ENCODE results near the gene SLIT1.
A peak's percentile ranks its signal among the peaks of the same experiment; 100 is the strongest.

Gene SLIT1

GRCh38 chr10:97028832-97029178 is 157.0 kb downstream of the SLIT1 start:
- Histone ChIP-seq H3K36me3 (no peaks in the 10 kb centered on the region), H3K27ac (no peak overlapping the region), H3K9me3 (no peaks in the 10 kb centered on the region), H3K27me3 (no peaks in the 10 kb centered on the region), H3K4me1 (ENCODE audit: control insufficient read depth in 1 of 2, insufficient read depth in 1 of 2, low read depth in 1 of 2, low read length in 1 of 2) (no peaks in the 10 kb centered on the region), H3K4me3 (ENCODE audit: low read depth in 1 of 2, low read length in 1 of 2) (no peak overlapping the region)
- TF ChIP-seq CTCF (IDR thresholded peaks at IDR 0.05): no peak

- Histone ChIP-seq H3K4me1 (ENCODE audit: control insufficient read depth in 1 of 2, insufficient read depth in 1 of 2, low read depth in 1 of 2, low read length in 1 of 2) (no peaks in the 10 kb centered on the region), H3K27me3 (no peaks in the 10 kb centered on the region), H3K27ac (no peak overlapping the region), H3K9me3 (no peaks in the 10 kb centered on the region), H3K4me3 (ENCODE audit: low read depth in 1 of 2, low read length in 1 of 2) (no peak overlapping the region), H3K36me3 (no peaks in the 10 kb centered on the region)
- TF ChIP-seq CTCF (IDR thresholded peaks at IDR 0.05): no peak
These were observed 157.5 kb downstream of the SLIT1 start for GRCh38 chr10:97028126-97028831.

GRCh38 chr10:97025613-97026242 is 160.0 kb downstream of the SLIT1 start:
- Histone ChIP-seq H3K4me1 (ENCODE audit: control insufficient read depth in 1 of 2, insufficient read depth in 1 of 2, low read depth in 1 of 2, low read length in 1 of 2) (no peaks in the 10 kb centered on the region), H3K27me3 (no peaks in the 10 kb centered on the region), H3K27ac (no peak overlapping the region), H3K9me3 (no peaks in the 10 kb centered on the region), H3K36me3 (no peaks in the 10 kb centered on the region), H3K4me3 (ENCODE audit: low read depth in 1 of 2, low read length in 1 of 2) (no peak overlapping the region)
- peak; percentile 41 for TF ChIP-seq CTCF (IDR thresholded peaks at IDR 0.05)

- no peak for TF ChIP-seq CTCF (IDR thresholded peaks at IDR 0.05)
- Histone ChIP-seq H3K36me3 (no peaks in the 10 kb centered on the region), H3K4me3 (ENCODE audit: low read depth in 1 of 2, low read length in 1 of 2) (no peak overlapping the region), H3K4me1 (ENCODE audit: control insufficient read depth in 1 of 2, insufficient read depth in 1 of 2, low read depth in 1 of 2, low read length in 1 of 2) (no peaks in the 10 kb centered on the region), H3K9me3 (no peaks in the 10 kb centered on the region), H3K27ac (no peak overlapping the region), H3K27me3 (no peaks in the 10 kb centered on the region)
These were observed 161.3 kb downstream of the SLIT1 start for GRCh38 chr10:97024168-97025073.

GRCh38 chr10:97023401-97024167 is 162.2 kb downstream of the SLIT1 start:
- Histone ChIP-seq H3K27ac (no peak overlapping the region), H3K9me3 (no peaks in the 10 kb centered on the region), H3K36me3 (no peaks in the 10 kb centered on the region), H3K4me3 (ENCODE audit: low read depth in 1 of 2, low read length in 1 of 2) (no peak overlapping the region), H3K4me1 (ENCODE audit: control insufficient read depth in 1 of 2, insufficient read depth in 1 of 2, low read depth in 1 of 2, low read length in 1 of 2) (no peaks in the 10 kb centered on the region), H3K27me3 (no peaks in the 10 kb centered on the region)
- no peak for TF ChIP-seq CTCF (IDR thresholded peaks at IDR 0.05)
